Renal pelvis (tissue), 4 donors: ENCODE data around the gene HTATIP2. TPM values are rescaled to one million over a fixed set of nuclear protein-coding genes. Genes with fewer than 3 reads are reported as not detected.
"Not testable (repeated sequence)": the region's sequence is repeated elsewhere in the genome, so short reads cannot be mapped to it uniquely, and the experiment has no call there.

Experiments
- DNase-seq: peaks from one replicate; pipeline ENCODE4 v3.0.0-alpha.2; 2013
- polyA plus RNA-seq, 3 donors: library from polyadenylated mRNA; unstranded; fragments of 120-200 nt; gene quantifications; one replicate each; pipeline ENCODE4 v1.2.1, GENCODE V29; 2013; ENCODE audit not compliant: insufficient read length in 3 of 3

HTATIP2 gene
- polyA plus RNA-seq, 3 donors, result 2.8 to 3.7 (median 3.2) TPM

DNA sequence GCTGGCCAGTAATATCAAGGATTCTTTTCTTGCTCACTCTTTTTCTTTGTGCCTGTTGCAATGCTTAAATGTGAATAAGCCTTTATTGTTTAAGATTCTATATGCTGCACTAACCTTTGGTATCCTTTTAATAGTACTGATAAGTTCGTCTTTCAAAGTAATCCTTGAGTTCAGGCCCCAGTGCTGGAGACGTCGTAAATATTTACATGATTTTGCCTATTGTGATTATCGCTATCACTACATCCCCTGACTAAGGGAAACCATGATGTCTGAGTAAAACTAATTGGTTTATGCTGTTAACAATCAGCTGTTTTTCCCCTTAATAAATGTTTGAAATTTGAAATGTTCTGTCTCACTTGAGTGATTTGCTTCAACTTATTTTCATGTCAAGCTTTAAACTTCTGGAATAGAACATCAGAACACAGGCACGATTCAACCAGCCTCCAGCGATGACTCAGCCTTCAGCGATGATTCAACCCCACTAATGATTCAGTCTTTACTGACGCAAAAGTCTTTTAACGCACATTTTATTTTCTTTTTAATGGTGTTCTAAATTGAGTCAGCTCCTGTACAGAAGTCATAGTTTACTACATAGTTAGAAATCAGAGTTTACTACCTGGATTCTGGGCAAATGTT is 3.9 kb downstream of the HTATIP2 start:
- DNase-seq, result no peak

DNA sequence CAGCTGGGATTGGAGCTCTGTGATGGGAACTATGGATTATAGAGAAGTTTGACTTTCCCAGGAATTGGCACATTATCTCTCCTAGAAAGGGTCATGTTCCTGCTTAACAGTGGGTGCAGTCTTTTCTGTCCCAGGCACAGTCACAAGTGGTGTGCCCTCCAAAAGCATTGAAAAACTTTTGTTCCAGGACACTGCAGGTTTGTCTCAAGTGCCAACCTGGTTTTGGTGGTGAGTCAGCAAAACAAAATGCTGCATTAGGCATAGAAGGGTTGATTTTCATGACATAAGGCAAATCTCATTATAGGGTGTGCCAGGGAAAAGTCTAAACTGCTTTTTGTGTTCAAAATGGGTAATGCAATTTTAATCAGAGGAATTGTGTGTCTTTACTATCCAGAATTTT is 4.9 kb downstream of the HTATIP2 start:
- no peak for DNase-seq

DNA sequence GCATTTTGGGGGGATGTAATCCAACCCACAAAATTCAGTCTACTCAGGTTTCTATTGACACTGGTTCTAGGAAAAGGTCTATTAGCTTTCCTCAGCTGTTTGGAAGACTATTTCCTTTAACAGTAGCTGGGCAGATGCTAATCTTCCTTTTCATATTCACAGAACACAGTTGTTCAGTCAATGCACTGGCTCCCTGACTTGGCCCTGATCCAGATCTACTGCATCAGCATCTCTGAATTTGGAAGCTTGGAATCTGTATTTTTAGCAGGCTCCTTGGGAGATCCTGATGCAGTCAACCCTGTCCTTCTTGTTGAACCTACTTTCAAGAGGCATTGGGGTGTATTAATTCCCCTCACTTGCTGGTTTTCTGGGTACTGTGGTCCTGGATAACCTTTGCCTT is 6.3 kb downstream of the HTATIP2 start:
- no peak for DNase-seq

DNA sequence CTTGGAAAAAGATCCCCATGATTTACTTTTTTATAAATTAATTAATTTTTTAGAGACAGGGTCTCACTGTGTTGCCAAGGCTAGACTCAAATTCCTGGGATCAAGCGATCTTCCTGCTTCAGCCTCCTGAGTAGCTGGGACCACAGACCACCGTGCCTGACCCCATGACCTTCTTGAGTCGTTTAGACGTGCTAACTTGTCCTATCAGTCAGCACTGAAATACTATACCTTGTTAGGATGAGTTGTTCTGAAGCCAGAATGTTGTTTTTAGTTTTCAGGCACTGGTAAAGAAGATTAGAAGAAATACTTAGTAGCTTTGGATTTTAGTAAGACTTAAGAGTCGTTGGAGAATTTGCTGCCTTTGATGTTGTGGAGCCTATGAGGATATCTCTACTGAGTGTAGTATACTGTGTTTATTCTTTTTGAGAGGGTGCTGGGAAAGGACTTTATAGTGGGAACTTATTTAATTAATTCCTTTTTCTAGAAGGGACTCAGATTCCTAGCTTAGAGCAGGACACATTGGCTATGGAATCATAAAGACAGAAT is 8.6 kb downstream of the HTATIP2 start:
- DNase-seq, result no peak

DNA sequence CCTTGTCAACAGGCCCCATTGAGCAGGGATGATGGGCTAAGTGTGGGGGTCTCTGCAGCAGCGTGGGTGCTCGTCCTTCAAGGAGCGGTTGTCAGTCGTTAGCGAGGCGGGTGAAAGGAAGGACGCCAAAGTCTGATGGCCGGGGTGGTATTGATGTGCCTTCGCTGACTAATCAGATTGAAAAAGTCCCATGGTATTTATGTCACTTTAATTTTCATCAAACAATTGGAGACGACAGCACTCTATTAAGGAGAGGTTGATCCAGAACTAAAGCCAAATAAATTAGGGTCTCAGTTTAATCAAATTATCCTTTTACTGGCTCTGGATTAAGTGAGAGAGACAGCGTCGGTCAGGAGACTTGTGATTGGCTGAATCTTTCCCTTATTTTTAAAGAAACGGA is 9.6 kb downstream of the HTATIP2 start:
- no peak for DNase-seq

DNA sequence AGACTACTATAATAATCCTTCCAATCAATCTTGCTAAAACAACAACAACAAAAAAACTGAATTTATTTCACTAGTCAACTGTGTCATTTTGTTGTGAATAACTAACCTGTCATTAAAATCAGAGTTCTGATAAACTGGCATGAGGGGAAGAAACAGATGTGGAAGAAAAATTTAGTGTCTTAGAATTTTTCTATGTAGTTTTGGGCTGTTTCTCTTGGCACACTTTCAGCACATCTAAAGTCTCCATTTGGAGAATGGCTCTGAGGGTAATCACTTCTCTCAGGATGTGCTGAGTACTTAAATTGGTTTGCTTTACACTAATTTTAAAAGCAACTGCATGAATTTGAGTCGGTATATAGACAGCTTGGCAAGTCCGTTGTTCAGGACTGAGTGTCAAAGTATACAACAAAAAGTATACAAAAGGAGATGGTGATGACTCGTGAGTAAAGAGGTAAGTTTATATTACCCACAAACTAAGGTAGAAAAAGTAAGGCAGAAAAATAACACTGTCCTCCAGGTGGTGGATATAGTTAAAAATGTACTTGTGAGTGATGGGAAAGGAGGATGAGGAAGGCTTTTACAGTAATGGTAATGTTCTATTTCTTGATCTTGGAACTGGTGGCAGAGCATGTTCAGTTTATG is 10.2 kb downstream of the HTATIP2 start:
- DNase-seq, result no peak

DNA sequence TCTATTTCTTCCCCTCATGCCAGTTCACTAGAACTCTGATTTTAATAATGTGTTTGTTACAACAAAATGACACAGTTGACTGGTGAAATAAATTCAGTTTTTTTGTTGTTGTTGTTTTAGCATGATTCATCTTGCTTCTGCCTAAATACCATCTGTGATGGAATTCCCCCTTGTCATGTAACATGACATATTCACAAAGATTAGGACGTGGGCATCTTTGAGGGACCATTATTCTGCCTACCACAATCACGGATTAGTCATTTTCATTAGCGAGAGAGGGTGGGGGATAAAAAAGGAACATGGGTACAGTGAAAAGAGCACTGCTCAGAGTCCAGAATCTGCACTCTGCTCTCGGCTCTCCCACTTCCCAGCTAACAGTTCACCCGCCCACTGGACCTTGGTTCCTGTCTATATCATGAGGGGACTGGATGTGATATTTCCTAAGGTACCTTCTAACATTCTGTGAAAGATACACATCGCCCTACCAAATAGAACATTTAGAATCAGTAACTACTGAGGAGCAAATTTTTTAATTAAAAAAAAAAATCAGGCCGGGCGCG is 11.3 kb downstream of the HTATIP2 start:
- no peak for DNase-seq

DNA sequence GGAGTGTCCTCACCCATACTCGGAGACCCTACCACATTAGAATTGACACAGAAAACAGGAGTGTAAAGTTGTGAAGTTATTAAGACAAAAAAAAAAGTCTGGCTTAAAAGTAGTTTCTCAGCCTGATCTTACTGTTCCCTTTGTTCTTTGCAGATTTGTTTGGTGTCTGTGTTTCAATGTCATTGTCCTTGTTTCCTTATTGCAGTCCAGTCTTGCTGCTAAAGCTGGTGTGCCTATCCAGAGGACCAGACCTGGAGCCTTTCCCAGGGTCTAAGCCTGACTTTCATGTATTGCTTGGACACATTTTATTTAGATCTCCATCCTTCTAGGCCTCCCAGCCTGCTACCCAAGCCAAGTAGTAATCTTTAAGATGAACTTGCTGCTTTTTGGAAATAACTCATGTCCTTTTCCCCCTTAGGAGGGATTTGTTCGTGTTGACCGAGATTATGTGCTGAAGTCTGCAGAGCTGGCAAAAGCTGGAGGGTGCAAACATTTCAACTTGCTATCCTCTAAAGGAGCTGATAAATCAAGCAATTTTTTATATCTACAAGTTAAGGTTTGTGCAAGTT is 12.7 kb downstream of the HTATIP2 start:
- no peak for DNase-seq

DNA sequence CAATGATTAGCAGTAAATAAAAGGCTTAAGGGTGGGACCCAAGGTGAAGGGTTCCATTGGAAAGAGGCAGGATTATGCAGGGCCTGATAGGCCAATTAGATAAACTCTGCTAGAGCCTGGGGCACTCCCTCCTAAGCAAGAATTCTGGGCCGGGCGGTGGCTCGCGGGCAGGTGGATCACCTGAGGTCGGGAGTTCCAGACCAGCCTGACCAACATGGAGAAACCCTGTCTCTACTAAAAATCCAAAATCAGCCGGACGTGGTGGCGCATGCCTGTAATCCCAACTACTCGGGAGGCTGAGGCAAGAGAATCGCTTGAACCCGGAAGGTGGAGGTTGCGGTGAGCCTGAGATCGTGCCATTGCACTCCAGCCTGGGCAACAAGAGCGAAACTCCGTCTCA is 22.5 kb downstream of the HTATIP2 start:
- not testable (repeated sequence) for DNase-seq

DNA sequence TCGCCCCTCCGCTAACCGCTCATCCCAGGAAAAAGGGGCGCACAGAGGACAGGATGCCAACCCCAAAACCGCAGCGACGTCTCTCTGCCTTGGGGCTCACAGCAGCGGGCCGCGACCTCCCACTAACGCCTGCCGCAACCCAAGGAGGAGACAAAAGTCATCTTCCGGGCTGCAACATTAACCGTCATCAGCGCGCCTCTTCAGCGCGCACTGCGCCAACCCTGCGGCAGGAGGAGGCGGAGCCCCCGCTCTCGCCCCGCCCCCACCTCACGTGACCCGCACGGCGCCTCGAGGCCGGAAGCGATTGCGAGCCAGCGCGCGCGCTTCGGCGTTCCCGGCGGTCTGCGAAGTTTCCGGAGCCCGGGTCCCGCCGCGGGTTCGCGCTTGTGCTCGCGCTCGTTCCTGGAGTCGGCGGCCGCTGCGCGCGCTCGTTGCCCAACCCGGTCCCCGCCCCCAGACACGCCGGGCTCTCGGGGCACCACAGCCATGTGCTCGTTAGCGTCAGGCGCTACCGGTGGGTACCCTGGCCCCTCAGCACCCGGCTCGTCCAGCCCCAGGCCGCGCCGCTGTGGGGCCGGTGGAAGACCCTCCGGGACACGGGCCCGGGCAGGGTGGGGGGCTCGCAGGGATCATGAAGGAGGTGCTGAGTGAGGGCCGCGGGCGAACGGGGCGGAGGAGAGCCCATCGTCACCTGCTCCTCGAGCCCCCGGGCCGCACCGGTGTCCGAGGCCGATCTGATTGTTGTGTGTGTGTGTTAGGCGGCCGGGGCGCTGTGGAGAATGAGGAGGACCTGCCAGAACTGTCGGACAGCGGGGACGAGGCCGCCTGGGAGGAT is 24.0 kb downstream of the HTATIP2 start, which contains the start of gene PRMT3:
TSS of gene PRMT3 (plus strand) at position 456 of the 835 bp plus-strand sequence. CDS start at position 487, 31 bp downstream.
- DNase-seq, result peak; percentile 92

DNA sequence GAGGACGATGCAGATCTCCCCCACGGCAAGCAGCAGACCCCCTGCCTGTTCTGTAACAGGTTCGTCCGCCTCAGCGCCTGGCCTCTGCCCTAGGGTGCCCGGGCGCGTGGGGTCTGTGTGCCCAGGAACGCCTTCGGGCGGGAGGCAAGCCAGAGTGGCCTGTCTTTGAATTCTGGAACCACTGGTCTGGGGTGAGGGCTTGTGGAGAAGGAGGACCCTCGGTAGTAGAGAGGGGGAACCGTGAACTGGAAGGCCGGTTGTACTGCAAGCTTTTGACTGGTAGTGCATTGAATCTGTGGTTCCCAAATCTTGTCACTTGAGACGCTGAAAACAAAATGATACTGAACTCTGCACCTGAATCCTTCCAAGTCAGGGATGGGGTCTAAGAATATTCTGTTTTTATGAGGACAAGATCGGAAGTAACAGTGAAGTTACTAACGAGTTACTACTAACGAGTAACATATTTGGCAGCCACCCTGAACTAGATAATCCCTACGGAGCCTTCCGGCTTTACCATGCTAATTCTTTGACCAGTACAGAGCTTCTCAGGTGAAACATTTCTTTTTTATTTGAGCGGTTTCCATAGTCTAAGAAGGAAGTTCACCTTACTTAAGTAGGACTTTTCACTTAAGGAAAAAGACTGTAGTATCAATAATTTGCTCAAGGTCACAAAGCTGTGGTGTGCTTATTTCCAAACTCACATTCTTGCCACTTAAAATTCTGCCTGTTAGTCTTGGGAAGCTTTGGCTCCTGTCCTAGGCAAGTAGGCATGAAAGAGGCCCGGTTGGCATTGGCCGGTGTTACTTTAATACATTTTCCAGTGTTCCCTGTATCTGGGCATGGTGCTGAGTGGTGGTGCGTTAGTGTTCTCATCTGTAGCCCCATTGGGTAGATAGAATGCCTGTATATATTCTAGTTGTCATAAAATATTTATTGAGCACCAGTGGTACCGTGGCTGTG is 24.9 kb downstream of the HTATIP2 start:
- no peak for DNase-seq

DNA sequence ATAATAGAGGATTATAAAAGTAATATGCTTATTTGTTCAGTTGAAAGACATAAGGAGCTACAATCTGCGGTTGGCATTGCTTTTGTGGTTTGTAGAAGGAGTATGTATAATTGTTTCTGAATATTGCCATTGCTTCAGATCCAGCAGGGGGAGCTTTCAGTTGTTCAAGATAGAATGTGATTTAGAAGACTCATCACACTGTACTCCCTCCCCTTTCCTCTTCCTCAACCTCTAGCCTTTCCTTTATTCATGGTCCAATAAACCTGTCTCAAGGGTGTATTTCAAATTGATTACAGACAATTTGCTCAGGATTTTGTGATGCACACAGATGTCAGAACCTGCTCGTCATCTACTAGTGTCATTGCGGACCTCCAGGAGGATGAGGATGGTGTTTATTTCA is 33.8 kb downstream of the HTATIP2 start:
- DNase-seq, result peak; percentile 83

DNA sequence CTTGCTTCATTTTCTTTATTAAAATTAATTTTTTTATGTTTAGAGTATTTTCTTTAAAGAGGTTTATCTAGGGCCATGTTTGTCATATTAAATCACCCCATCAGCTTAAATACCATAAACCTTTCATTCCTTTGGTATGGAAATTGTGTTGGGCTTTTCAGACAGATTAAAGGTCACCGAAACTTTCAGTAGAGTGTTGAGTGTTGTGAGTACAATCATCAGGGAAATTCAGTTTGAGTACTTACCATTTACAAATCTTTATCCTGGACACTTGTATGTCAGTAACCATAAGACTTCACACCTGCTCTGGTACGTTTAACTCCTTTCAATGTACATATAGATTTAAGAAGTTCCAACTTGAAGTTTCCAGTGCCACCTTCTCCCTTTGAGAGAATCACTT is 36.0 kb downstream of the HTATIP2 start:
- DNase-seq, result no peak

DNA sequence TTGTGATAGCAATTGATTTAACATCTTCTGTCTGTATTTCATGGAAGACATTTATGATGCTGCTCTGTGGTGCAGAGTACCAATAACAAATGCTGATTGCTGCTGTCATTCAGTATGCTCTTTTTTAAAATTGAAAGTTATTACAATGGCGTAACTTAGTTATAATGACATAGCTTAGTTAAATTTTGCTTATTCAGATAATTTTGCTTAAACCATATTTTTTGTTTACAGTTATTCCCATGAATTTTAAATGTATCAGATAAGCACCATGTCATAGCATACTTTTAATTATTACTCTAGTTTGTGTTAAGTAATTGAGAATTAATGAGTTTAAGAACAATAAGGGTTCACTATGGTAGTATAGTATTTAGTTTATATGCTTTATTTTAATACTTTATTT is 39.5 kb downstream of the HTATIP2 start:
- no peak for DNase-seq

DNA sequence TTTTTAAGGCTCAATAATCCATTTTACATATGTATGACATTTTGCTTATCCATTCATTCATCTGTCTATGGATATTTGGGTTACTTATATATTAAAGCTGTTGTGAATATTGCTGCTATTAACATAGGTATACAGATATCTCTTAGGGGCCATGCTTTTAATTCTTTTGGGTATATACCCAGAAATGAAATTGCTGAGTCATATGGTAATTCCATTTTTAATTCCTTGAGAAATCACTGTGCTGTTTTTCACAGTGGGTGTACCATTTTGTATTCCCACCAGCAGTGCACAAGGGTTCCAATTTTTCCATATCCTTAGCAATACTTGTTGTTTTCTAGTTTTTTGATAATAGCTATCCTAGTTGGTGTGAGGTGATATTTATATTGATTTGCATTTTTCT is 43.0 kb downstream of the HTATIP2 start:
- no peak for DNase-seq

DNA sequence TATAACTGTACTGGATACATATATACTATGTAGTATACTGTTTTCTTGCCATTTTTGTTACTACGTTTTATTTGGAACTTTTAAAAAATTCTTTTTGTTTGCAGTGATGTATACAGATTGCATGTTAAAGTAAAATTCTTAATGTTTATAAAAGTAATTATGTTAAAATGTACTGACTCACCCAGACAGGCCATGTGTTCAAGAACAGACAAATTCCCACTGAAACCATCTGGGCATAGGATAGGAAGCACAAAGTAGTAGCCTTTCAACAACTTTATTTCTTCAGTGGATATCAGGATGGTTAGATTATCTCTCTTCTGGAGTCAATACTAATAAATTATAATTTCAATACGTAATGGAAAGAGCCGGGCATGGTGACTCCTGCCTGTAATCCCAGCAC is 43.8 kb downstream of the HTATIP2 start:
- no peak for DNase-seq

DNA sequence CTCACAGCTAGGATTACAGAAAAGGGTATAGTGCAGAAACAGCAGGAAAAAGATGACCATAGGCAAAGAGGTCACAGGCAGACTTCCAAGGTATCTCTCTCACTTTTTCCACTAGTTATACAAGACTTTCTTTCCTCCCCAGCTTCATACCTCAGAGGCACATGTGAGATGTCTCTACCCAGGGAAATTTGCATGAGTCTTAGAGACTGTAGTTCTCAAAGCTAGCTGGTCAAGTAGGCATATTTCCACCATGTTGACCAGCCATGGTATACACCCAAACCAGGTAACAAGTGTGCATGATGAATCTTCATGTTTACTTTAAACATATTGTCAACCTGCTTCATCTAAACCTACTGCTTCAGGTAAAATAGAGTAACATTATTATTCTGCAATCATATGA is 51.9 kb downstream of the HTATIP2 start:
- DNase-seq, result no peak

DNA sequence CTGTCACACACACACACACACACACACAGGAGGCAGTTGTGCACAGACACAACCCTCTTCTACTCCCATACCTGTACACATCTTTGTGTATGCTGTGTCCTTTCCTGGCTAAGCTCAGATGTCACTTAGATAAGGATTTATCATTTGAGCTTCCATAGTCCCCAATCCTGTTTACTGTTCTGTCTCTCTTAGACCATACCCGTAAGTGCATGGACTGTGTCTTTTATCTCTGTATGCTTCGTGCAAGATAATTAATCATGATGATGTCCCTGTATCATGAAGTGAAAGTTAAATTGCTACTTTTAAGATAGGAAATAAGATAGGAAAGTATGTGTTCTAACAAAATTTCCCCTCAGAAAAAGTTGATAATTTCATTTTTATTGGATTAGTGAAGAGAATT is 54.3 kb downstream of the HTATIP2 start:
- DNase-seq, result no peak

DNA sequence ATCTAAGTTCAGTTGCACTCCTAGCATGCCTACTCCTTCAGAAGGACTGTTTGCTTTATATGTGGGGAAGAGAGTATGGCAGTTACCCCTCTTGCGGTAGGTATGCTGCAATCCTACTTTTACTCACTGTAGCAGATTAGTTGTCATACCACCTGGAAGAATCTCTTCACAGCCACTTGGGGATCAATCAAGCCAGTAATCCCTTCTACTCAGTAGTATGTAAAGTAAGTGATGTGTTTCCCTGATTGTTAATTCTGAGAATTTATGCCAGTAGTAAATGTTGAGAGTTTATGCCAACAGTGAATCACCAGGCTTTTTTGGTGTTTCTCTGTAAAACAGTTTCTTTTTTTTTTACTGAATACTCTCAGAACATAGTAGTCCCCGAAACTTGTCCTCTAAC is 58.4 kb downstream of the HTATIP2 start:
- no peak for DNase-seq

DNA sequence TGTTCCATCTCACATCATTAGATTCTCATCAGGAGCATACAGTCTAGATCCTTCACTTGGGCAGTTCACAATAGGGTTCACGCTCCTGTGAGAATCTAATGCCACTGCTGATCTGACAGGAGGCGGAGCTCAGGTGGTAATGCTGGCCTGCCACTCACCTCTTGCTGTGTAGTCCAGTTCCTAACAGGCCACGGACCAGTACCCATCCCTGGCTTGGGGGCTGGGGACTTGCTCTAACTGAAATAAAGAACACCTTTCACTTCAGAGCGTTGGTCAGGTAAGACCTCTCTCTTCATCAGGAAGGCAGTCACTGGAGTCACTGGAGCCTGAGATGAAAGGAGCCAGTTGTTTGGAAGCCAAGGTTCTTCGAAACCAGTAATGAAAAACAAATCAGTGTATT is 65.7 kb downstream of the HTATIP2 start:
- DNase-seq, result no peak
